Stimulated activated CD8-positive, alpha-beta memory T cell treated with anti-CD3 and anti-CD28 coated beads, Interleukin-15, amount 100 ng/mL, for 24 hours (primary cell): ENCODE data around the gene FTMT.
"Not testable (repeated sequence)": the region's sequence is repeated elsewhere in the genome, so short reads cannot be mapped to it uniquely, and the experiment has no call there.

Experiments used
- DNase-seq: peaks from one replicate; pipeline ENCODE4 v3.0.0-alpha.2; 2020; ENCODE audit warnings: low read depth

FTMT gene

GRCh38 chr5:121851643-121852574 lies at the start of gene FTMT:
Gene FTMT (plus strand): TSS chr5:121851882. CDS start chr5:121851964, 82 bp downstream.
- no peak for DNase-seq

GRCh38 chr5:121805251-121805650 lies 46.4 kb upstream of the FTMT start:
- not testable (repeated sequence) for DNase-seq

GRCh38 chr5:121805911-121806310 lies 45.8 kb upstream of the FTMT start:
- DNase-seq: no peak

DNA sequence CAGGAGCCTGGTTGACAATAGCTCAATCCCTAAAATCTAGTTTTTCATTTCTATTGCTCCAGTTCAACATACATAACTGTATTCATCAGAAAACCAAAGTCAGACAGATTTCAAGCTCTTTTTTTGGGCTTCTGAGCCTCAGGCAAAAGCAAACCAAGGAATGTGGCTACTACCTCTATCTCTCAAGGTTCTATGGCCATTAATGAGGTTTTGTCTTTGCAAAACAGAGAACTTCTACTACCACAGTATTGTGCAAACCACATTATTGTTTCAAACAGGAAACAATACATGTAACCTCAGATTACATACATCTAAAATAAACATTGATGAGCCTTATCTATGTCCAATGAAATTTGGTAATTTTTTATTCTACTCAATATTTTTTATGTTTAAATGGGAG lies 35.5 kb upstream of the FTMT start:
- DNase-seq: no peak

DNA sequence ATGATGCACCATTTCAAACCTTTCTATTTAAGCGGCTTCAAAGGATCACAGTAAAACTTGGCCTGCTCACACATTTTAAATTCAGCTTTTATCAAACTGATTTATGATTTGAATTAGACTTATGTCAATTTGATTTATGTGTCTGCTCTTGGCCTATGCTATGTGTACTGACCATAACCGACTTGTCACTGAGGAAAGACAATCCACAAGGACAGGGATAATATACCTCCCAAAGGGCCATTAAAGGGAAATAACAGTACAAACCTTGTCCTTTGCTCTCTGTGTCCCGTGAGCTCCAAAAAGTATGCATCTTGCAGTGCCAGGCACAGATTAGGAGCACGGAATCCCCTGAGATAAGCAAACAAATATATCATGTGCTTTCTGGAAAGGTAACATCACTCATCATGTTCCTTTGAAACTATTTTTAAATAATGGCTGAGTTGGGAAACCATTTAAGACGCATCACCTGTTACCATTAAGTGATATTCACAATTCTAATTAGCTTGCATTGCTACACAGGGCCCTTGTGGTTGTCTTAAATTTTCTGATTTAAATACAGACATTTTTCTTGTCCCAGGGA lies 31.9 kb upstream of the FTMT start:
- no peak for DNase-seq

DNA sequence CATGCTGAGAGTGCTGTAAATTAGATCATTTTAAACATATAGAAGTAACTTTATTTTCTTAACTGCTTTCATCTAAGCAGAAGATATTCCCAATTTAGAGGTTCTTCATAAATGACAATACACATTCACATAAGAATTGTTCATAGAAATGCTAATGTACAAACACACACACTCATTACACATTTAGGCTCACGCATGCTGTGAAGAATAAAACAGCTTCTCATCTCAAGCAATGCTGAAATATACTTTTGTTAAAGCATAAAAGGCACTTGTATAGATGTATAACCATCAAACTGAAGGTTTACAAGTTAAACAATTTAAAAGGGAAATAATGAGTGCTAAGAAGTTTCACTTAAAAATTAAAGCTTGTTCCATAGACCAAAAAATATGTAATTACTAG lies 18.1 kb upstream of the FTMT start:
- DNase-seq: no peak

DNA sequence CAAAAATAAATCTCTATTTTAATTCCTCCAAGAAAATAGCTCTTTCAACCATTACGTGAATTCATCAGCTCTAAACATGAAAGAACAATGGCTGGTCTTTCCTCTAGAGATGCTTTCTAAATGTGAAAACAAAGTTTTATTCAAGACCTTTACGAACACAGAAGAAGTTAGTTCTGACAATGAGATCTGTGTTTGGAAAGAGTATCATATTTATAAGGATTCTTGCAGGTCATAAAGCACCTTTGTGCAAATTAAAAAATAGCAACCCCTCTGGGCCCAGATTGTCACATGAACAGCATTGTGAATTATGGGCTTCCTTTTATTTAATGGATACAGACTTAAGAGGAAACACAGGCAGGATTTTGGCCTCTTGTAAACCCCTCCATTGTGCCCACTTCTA lies 17.7 kb upstream of the FTMT start:
- no peak for DNase-seq

- DNase-seq: no peak
These were observed 9.8 kb upstream of the FTMT start for GRCh38 chr5:121841892-121842291.

GRCh38 chr5:121850272-121850671 lies 1.4 kb upstream of the FTMT start:
- DNase-seq: no peak

GRCh38 chr5:121853850-121854249 lies 2.2 kb downstream of the FTMT start:
- no peak for DNase-seq

DNA sequence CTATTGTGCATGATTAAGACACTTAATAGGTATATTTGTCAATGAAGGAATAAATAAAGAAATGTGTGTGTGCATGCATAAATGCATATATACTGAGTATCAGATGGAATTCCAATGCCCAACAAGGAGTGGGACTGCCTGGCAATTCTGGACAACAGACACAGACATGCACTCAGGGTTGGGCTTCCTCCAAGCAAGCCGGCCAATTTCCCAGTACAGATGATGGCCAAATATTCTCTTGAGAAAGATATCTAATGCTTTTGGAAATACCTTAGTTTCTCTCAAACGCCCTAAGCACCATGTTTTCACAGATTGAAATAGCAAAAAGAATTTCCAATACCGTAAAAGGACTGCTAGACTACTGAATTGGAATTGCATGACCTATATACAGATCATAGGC lies 11.1 kb downstream of the FTMT start:
- no peak for DNase-seq

- no peak for DNase-seq
These were observed 12.1 kb downstream of the FTMT start for GRCh38 chr5:121863753-121864285.

DNA sequence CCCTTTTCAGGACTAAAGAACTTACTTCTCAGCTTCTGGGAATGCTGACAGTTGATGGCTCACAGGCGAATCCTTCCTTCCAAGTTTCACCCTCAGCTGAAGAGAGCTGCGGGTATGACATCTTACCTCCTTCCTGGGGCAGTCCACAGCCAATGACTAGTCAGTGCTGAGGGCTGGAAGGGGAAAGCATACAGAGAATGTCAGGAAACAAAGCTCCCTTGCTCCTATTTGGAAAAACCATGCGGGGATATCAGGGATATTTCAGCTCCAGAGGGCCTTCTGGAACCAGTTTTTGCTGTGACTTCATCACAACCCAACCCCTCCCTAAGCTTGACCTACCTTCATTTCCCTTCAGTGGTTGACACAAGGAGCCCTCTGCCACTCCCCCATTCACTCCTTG lies 15.7 kb downstream of the FTMT start:
- DNase-seq: no peak

DNA sequence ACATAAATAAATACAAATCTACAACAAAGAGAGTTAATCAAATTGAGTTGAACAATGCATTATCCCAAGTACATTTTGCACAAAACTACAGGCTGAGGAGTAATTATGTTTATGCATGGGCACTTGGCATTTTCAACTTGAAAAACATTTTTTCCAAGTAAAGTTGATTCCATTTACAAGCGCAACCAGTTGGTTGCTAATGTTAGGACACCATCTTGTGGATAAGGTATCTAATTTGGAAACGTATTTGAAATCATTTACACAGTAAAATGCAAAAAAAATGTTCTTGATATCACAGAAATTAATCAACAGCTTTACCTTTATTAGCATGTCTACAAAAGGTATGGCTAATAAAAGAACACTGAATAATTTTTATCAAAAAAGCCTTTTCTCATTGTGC lies 18.8 kb downstream of the FTMT start:
- no peak for DNase-seq

DNA sequence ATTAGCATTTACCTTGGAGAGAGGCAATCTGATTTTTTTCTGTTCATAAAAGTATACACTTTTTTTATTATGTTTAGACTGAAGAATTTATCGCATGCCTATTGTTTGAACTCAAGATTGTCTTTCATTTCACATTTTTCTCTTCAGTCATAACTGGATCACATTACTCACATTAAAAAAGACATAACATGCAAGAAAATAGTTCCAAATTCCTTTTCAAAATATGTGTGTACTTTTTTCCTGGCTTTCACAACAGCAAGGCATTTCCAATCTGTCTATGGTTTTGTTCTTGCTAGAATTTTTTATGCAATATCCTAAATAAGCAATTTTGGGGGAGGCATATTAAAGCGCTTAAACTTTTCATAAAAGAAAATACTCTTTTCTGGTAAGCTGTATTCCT lies 21.2 kb downstream of the FTMT start:
- DNase-seq: no peak

DNA sequence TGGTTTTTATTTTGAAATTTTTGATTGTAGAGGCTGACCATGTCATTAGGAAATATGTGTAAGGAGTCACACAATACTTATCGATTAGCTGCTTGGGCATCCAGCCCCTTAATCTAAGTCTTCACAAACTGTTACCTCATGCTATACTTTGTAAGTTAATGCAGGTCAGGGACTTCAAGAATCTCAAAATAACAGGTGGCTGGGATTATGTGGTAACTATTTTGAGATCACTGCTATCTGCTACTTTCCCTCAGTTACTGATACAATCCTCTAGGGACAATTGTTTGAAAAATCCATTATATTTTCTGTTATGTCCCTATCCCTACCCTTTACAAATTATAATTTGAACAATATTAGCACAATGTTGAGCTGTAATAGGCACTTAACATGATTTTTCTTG lies 21.7 kb downstream of the FTMT start:
- DNase-seq: no peak

DNA sequence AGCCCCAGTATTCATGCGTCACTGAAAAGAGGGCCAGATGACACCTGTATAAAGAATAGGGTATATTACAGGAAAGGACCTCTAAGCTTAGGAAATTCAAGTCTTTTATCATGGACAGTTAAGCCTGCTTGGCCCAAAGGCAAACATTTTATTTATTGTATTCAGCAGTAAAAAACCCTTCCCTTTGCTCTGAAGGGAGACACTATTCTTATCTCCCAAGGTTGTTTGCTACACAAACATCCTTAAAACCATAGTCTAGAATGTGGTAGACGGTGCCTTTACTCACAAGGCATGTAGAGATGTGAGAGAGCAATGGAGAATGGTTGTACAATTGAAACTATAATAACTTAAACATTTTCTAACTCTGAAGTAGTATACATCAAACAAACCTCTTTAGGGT lies 33.9 kb downstream of the FTMT start:
- no peak for DNase-seq

DNA sequence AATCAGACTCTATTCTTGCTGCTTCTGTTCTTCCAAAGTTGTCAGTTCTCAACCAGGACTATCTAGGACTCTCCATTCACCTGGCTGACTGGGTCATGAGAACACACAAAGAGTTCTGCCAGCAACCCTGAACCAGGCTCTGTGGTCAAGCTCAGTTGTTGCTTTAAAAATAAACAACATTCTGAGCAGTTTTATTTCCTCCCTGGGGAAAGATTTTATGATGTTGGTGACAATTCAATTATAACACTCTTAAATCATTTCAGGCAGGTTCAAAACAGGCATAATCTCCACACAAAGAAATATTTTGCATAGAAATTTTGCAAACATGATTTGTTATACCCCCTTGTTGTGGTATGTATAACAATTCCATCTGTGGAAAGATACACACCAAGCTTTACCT lies 36.0 kb downstream of the FTMT start:
- DNase-seq: no peak

GRCh38 chr5:121890297-121890858 lies 38.7 kb downstream of the FTMT start:
- no peak for DNase-seq

GRCh38 chr5:121897341-121897740 lies 45.7 kb downstream of the FTMT start:
- DNase-seq: no peak

GRCh38 chr5:121899346-121899745 lies 47.7 kb downstream of the FTMT start:
- no peak for DNase-seq
